GM12878 (cell line): ENCODE data around the gene NDOR1. TPM values are rescaled to one million over a fixed set of nuclear protein-coding genes. Genes with fewer than 3 reads are reported as not detected.

Experiments used
- ATAC-seq: fragments of 200-7000 bp; cut with Tn5 transposase; 3 replicates; pipeline ENCODE4 v1.9.1; 2020; ENCODE audit warnings: mild to moderate bottlenecking, moderate library complexity
- BruUV-seq: library from RNA; stranded (reverse); fragments of 400-500 nt; replicated peaks from 2 replicates; lab custom pipeline; 2021; lab: Mats Ljungman, UMichigan
- CTCF ChIA-PET: fragments of 300-600 bp; sonication (Branson Sonifier 250); formaldehyde crosslinking; extraction: SDS; loops from one replicate; lab custom pipeline; 2021; ENCODE audit warnings: inconsistent platforms; lab: Yijun Ruan, JAX
- POLR2A ChIA-PET: fragments of 350-600 bp; formaldehyde crosslinking; extraction: SDS; loops from one replicate; lab custom pipeline; 2021; ENCODE audit warnings: inconsistent platforms; lab: Charles Lee
- RAD21 ChIA-PET: fragments of 300-600 bp; sonication (Branson Sonifier 250); formaldehyde crosslinking; loops from one replicate; lab custom pipeline; 2023; ENCODE audit warnings: antibody characterized with exemption; ENCODE audit not compliant: unreplicated experiment; lab: Charles Lee
- SMC1A ChIA-PET: fragments of 300-600 bp; sonication (Branson Sonifier 250); formaldehyde crosslinking; loops from one replicate; lab custom pipeline; 2023; ENCODE audit not compliant: unreplicated experiment, uncharacterized antibody; lab: Charles Lee
- DNase-seq: peaks from one replicate; pipeline ENCODE4 v3.0.0-alpha.2; 2011; ENCODE audit warnings: low read depth, low spot score
- FAIRE-seq: peaks from 3 replicates; lab custom pipeline; 2011; peaks lifted over from hg19 to GRCh38; lab: Jason Lieb, UNC
- H2AFZ ChIP-seq: 2 replicates; pipeline ENCODE4 v1.6.0; 2011; ENCODE audit warnings: low read depth, low read length, control low read depth; ENCODE audit not compliant: control insufficient read depth
- H3K27ac ChIP-seq: 2 replicates; pipeline ENCODE4 v1.5.1; 2011; ENCODE audit warnings: control low read depth; ENCODE audit not compliant: control insufficient read depth, insufficient read depth
- H3K27me3 ChIP-seq, 2 experiments: replicated peaks in 1 of 2; 2 replicates each; pipeline versions ENCODE4 v1.6.0 to v1.6.1; 2011; ENCODE audit warnings: low read length in 1 of 2; ENCODE audit not compliant: control insufficient read depth in 2 of 2, insufficient read depth in 2 of 2
- H3K36me3 ChIP-seq, 2 experiments: 2 replicates each; pipeline ENCODE4 v1.5.1; 2011; ENCODE audit warnings: low read length in 1 of 2; ENCODE audit not compliant: control insufficient read depth in 2 of 2, insufficient read depth in 2 of 2
- H3K4me1 ChIP-seq: 2 replicates; pipeline ENCODE4 v1.6.1; 2011; ENCODE audit warnings: mild to moderate bottlenecking, low read length, moderate library complexity, mixed read lengths; ENCODE audit not compliant: control insufficient read depth, insufficient read depth
- H3K4me2 ChIP-seq: 2 replicates; pipeline ENCODE4 v1.6.0; 2011; ENCODE audit warnings: control low read depth; ENCODE audit not compliant: control insufficient read depth, insufficient read depth
- H3K4me3 ChIP-seq: fragments of 200-600 bp; sonication (generic); 2 replicates; pipeline ENCODE4 v1.5.1; 2016
- H3K79me2 ChIP-seq: 2 replicates; pipeline ENCODE4 v1.6.0; 2011; ENCODE audit warnings: low read length; ENCODE audit not compliant: control insufficient read depth, insufficient read depth
- H3K9ac ChIP-seq: 2 replicates; pipeline ENCODE4 v1.8.0; 2011; ENCODE audit warnings: low read length, control low read depth, mixed read lengths; ENCODE audit not compliant: control insufficient read depth, insufficient read depth
- H3K9me3 ChIP-seq: replicated peaks from 3 replicates; pipeline ENCODE4 v1.5.1; 2011; ENCODE audit warnings: mild to moderate bottlenecking, low read length; ENCODE audit not compliant: control insufficient read depth, insufficient read depth
- H4K20me1 ChIP-seq: 2 replicates; pipeline ENCODE4 v1.6.0; 2011; ENCODE audit not compliant: control insufficient read depth, insufficient read depth
- BCLAF1 ChIP-seq: fragments of 450-650 bp; IDR thresholded peaks from 2 replicates; pipeline ENCODE4 v1.6.1; 2017; ENCODE audit warnings: antibody characterized with exemption, mild to moderate bottlenecking, moderate library complexity
- CBFB ChIP-seq: IDR thresholded peaks from 2 replicates; pipeline ENCODE4 v1.6.1; 2016; ENCODE audit warnings: antibody characterized with exemption, low read depth
- CHD2 ChIP-seq: IDR thresholded peaks from 2 replicates; pipeline ENCODE4 v1.6.1; 2011; ENCODE audit warnings: low read depth, low read length, improper control_type of control experiment, borderline replicate concordance
- IRF5 ChIP-seq: fragments of 450-650 bp; IDR thresholded peaks from 2 replicates; pipeline ENCODE4 v1.6.1; 2017; ENCODE audit warnings: borderline replicate concordance
- PKNOX1 ChIP-seq: fragments of 450-650 bp; IDR thresholded peaks from 2 replicates; pipeline ENCODE4 v1.6.1; 2016; ENCODE audit warnings: mild to moderate bottlenecking
- RAD51 ChIP-seq: fragments of 450-650 bp; IDR thresholded peaks from 2 replicates; pipeline ENCODE4 v1.6.1; 2016; ENCODE audit warnings: moderate library complexity, mild to moderate bottlenecking, inconsistent platforms
- RBBP5 ChIP-seq: fragments of 200-600 bp; sonication (generic); conservative IDR thresholded peaks from 2 replicates; pipeline ENCODE4 v1.6.1; 2016
- RELB ChIP-seq: fragments of 450-650 bp; IDR thresholded peaks from 2 replicates; pipeline ENCODE4 v1.6.1; 2017; ENCODE audit warnings: low read depth, mild to moderate bottlenecking, moderate library complexity
- SMC3 ChIP-seq: IDR thresholded peaks from 2 replicates; pipeline ENCODE4 v1.6.1; 2011; ENCODE audit warnings: low read length, improper control_type of control experiment, borderline replicate concordance
- ZNF687 ChIP-seq: fragments of 450-650 bp; IDR thresholded peaks from 2 replicates; pipeline ENCODE4 v1.6.1; 2017; ENCODE audit warnings: mild to moderate bottlenecking, moderate library complexity
- WGBS: methylation state at CpG from one replicate; pipeline ENCODE4 v1.1.6; 2016; ENCODE audit warnings: low lambda C conversion rate; ENCODE audit not compliant: insufficient replicate concordance, insufficient coverage; ENCODE audit errors: missing lambda C conversion rate; 5-methylcytosine and 5-hydroxymethylcytosine counted together
- in situ Hi-C: fragments of 300-500 bp; cut with MboI; formaldehyde crosslinking; loops from 9 replicates; pipeline ENCODE4 v1.14.3; 2018; ENCODE audit warnings: mixed read lengths
- intact Hi-C: fragments of 100-400 bp; cut with micrococcal nuclease; formaldehyde crosslinking; loops from one replicate; pipeline ENCODE4 v1.14.2; 2022; ENCODE audit not compliant: unreplicated experiment
- polyA plus RNA-seq, 11 experiments: library from polyadenylated mRNA; depleted of rRNA in 4 of 11; unstranded in 6 of 11; stranded (reverse) in 5 of 11; fragments of >200 nt; fragmentation: Nextera tagmentation in 4 of 11; fragmentation: Illumina TruSeq in 1 of 11; extraction: Ambion mirVana in 4 of 11; extraction: Trizol in 1 of 11; gene quantifications; 1 replicate in 1 of 11; 2 replicates in 10 of 11; pipeline versions ENCODE4 v1.2.1 to v1.2.3, GENCODE V29; 2011 to 2016; ENCODE audit warnings: inconsistent platforms in 2 of 11, missing spikeins in 2 of 11, low read depth in 1 of 11
- total RNA-seq, 4 experiments: library from RNA; depleted of rRNA in 3 of 4; stranded (reverse); fragments of >200 nt in 3 of 4; fragmentation: Illumina TruSeq in 1 of 4; extraction: Trizol in 1 of 4; gene quantifications; 2 replicates each; pipeline versions ENCODE4 v1.2.1 to v1.2.3, GENCODE V29; 2013 to 2021

The NDOR1 gene
- total and polyA plus RNA-seq, 10 of the 15 experiments (the other 5 are each of a cell fraction or from before 2014, with no cell fraction given), result 0.04 to 32.9 (median 11.1) TPM

GRCh38 chr9:137191691-137192447, 13.6 kb upstream of the NDOR1 start (continued):
- TF ChIP-seq SMC3, result no peak

- no TSS peak for BruUV-seq
- RAD21 ChIA-PET, result no interaction called here
- TF ChIP-seq ZNF687 (no peak), CHD2 (no peak), PKNOX1 (no peak), BCLAF1 (no peak), CBFB (no peak), RBBP5 (no peak), IRF5 (no peak), RELB (no peak), RAD51 (no peak)
Measured at GRCh38 chr9:137192448-137192780, 13.1 kb upstream of the NDOR1 start.

More at GRCh38 chr9:137192448-137192780, 13.1 kb upstream of the NDOR1 start:
- Histone ChIP-seq H3K36me3 (peaks cover 0 to 7% of the 10 kb centered on the region in 2 experiments; a peak in 2 of 4 replicates), H3K9me3 (no peaks in the 10 kb centered on the region), H4K20me1 (peaks cover 7% of the 10 kb centered on the region; the same call in 1 of the 2 replicates), H3K4me2 (no peak overlapping the region), H3K79me2 (peaks cover 24% of the 10 kb centered on the region), H3K27me3 (no peaks in the 10 kb centered on the region), H3K4me1 (peaks cover 10% of the 10 kb centered on the region), H2AFZ (no peak overlapping the region), H3K4me3 (no peak overlapping the region), H3K27ac (no peak overlapping the region), H3K9ac (no peak overlapping the region)
- intact Hi-C loops (no loop called here), in situ Hi-C loops (no loop called here)
- no peak for FAIRE-seq
- POLR2A ChIA-PET, result interaction anchor here (1.1 to 2.8 kb wide), 3 partner anchors 32 to 63 kb away, joined by 3 to 10 read pairs (median 5); partner anchors contain the start of gene CYSRT1
- no peak for ATAC-seq
- SMC1A ChIA-PET, result no interaction called here
- no peak for DNase-seq
- CTCF ChIA-PET, result interaction anchor here (0.7 kb wide), 1 partner anchor 12 kb away, joined by 3 read pairs; no protein-coding TSS in a partner anchor
- WGBS, result 78% methylated on average over 10 of the region's 10 CpGs
